ENCODE results near the gene STK24.

The STK24 gene

GRCh38 chr13:98459171-98459681, 117.7 kb downstream of the STK24 start:
- no peaks in the 10 kb centered on the region for H3K27me3 Mint-ChIP-seq
- no peak for ATAC-seq (ENCODE audit: low read depth)
- no peak for DNase-seq (ENCODE audit: low spot score in 2 of 2)
- peaks cover 7% of the 10 kb centered on the region for H3K4me1 Mint-ChIP-seq
- no peaks in the 10 kb centered on the region for H3K9me3 Mint-ChIP-seq
- H3K27ac Mint-ChIP-seq, result peak overlapping the region; percentile 60
- no peak overlapping the region for H3K4me3 Mint-ChIP-seq
- peaks cover 39% of the 10 kb centered on the region for H3K36me3 Mint-ChIP-seq

- Mint-ChIP-seq H3K36me3 (peaks cover 37% of the 10 kb centered on the region), H3K4me3 (no peak overlapping the region), H3K27me3 (no peaks in the 10 kb centered on the region), H3K4me1 (peaks cover 7% of the 10 kb centered on the region), H3K27ac (no peak overlapping the region), H3K9me3 (no peaks in the 10 kb centered on the region)
- DNase-seq (ENCODE audit: low spot score in 2 of 2) (no peak), ATAC-seq (ENCODE audit: low read depth) (no peak)
These were observed 118.5 kb downstream of the STK24 start for GRCh38 chr13:98458431-98458830.

- H3K4me1 Mint-ChIP-seq, result no peaks in the 10 kb centered on the region
- no peaks in the 10 kb centered on the region for H3K9me3 Mint-ChIP-seq
- no peak for DNase-seq (ENCODE audit: low spot score in 2 of 2)
- H3K27ac Mint-ChIP-seq, result no peak overlapping the region
- H3K4me3 Mint-ChIP-seq, result no peak overlapping the region
- ATAC-seq (ENCODE audit: low read depth), result no peak
- H3K27me3 Mint-ChIP-seq, result no peaks in the 10 kb centered on the region
- peaks cover 34% of the 10 kb centered on the region for H3K36me3 Mint-ChIP-seq
These were observed 119.9 kb downstream of the STK24 start for GRCh38 chr13:98457053-98457452.

- H3K4me3 Mint-ChIP-seq, result no peak overlapping the region
- H3K4me1 Mint-ChIP-seq, result no peaks in the 10 kb centered on the region
- H3K27me3 Mint-ChIP-seq, result no peaks in the 10 kb centered on the region
- DNase-seq (ENCODE audit: low spot score in 2 of 2) (no peak), ATAC-seq (ENCODE audit: low read depth) (no peak)
- H3K9me3 Mint-ChIP-seq, result no peaks in the 10 kb centered on the region
- no peak overlapping the region for H3K27ac Mint-ChIP-seq
- peaks cover 38% of the 10 kb centered on the region for H3K36me3 Mint-ChIP-seq
These were observed 120.5 kb downstream of the STK24 start for GRCh38 chr13:98456413-98456845.

GRCh38 chr13:98454389-98454881, 122.5 kb downstream of the STK24 start:
- no peak for DNase-seq (ENCODE audit: low spot score in 2 of 2)
- H3K4me3 Mint-ChIP-seq, result no peak overlapping the region
- H3K9me3 Mint-ChIP-seq, result no peaks in the 10 kb centered on the region
- peaks cover 31% of the 10 kb centered on the region for H3K36me3 Mint-ChIP-seq
- no peaks in the 10 kb centered on the region for H3K27me3 Mint-ChIP-seq
- no peak for ATAC-seq (ENCODE audit: low read depth)
- H3K4me1 Mint-ChIP-seq, result no peaks in the 10 kb centered on the region
- peak overlapping the region; percentile 24 for H3K27ac Mint-ChIP-seq

- no peaks in the 10 kb centered on the region for H3K27me3 Mint-ChIP-seq
- H3K9me3 Mint-ChIP-seq, result no peaks in the 10 kb centered on the region
- H3K4me1 Mint-ChIP-seq, result peaks cover 9% of the 10 kb centered on the region
- H3K36me3 Mint-ChIP-seq, result peaks cover 31% of the 10 kb centered on the region
- no peak for ATAC-seq (ENCODE audit: low read depth)
- no peak overlapping the region for H3K27ac Mint-ChIP-seq
- no peak overlapping the region for H3K4me3 Mint-ChIP-seq
- DNase-seq (ENCODE audit: low spot score in 2 of 2), result no peak
These were observed 123.8 kb downstream of the STK24 start for GRCh38 chr13:98452851-98453843.

- no peak overlapping the region for H3K4me3 Mint-ChIP-seq
- DNase-seq (ENCODE audit: low spot score in 2 of 2), result no peak
- peaks cover 25% of the 10 kb centered on the region for H3K36me3 Mint-ChIP-seq
These were observed 125.0 kb downstream of the STK24 start for GRCh38 chr13:98451676-98452470.

GRCh38 chr13:98450539-98451111, 126.3 kb downstream of the STK24 start:
- Mint-ChIP-seq H3K4me1 (peaks cover 13% of the 10 kb centered on the region), H3K27me3 (no peaks in the 10 kb centered on the region), H3K36me3 (peaks cover 21% of the 10 kb centered on the region), H3K4me3 (no peak overlapping the region), H3K27ac (no peak overlapping the region), H3K9me3 (no peaks in the 10 kb centered on the region)
- DNase-seq (ENCODE audit: low spot score in 2 of 2), result no peak
- ATAC-seq (ENCODE audit: low read depth), result no peak

More at GRCh38 chr13:98451676-98452470, 125.0 kb downstream of the STK24 start:
- H3K9me3 Mint-ChIP-seq, result no peaks in the 10 kb centered on the region
- peaks cover 9% of the 10 kb centered on the region for H3K4me1 Mint-ChIP-seq
- H3K27me3 Mint-ChIP-seq, result no peaks in the 10 kb centered on the region
- peak overlapping the region; percentile 43 for H3K27ac Mint-ChIP-seq
- no peak for ATAC-seq (ENCODE audit: low read depth)

- no peak overlapping the region for H3K4me3 Mint-ChIP-seq
- peaks cover 19% of the 10 kb centered on the region for H3K36me3 Mint-ChIP-seq
- no peaks in the 10 kb centered on the region for H3K27me3 Mint-ChIP-seq
- H3K27ac Mint-ChIP-seq, result peak overlapping the region; percentile 50
- no peak for DNase-seq (ENCODE audit: low spot score in 2 of 2)
- no peak for ATAC-seq (ENCODE audit: low read depth)
- peaks cover 18% of the 10 kb centered on the region for H3K4me1 Mint-ChIP-seq
- no peaks in the 10 kb centered on the region for H3K9me3 Mint-ChIP-seq
These were observed 126.9 kb downstream of the STK24 start for GRCh38 chr13:98450026-98450425.

- Mint-ChIP-seq H3K36me3 (peaks cover 14% of the 10 kb centered on the region), H3K4me1 (peaks cover 22% of the 10 kb centered on the region), H3K27me3 (no peaks in the 10 kb centered on the region), H3K27ac (peak overlapping the region; percentile 62), H3K4me3 (no peak overlapping the region), H3K9me3 (no peaks in the 10 kb centered on the region)
- DNase-seq (ENCODE audit: low spot score in 2 of 2) (no peak), ATAC-seq (ENCODE audit: low read depth) (no peak)
These were observed 127.6 kb downstream of the STK24 start for GRCh38 chr13:98449273-98449672.

- no peaks in the 10 kb centered on the region for H3K9me3 Mint-ChIP-seq
- ATAC-seq (ENCODE audit: low read depth) (peak; percentile 31), DNase-seq (ENCODE audit: low spot score in 2 of 2) (no peak)
- H3K27ac Mint-ChIP-seq, result peak overlapping the region; percentile 62
- H3K27me3 Mint-ChIP-seq, result no peaks in the 10 kb centered on the region
- H3K4me1 Mint-ChIP-seq, result peaks cover 24% of the 10 kb centered on the region
- no peak overlapping the region for H3K4me3 Mint-ChIP-seq
- peaks cover 14% of the 10 kb centered on the region for H3K36me3 Mint-ChIP-seq
These were observed 128.3 kb downstream of the STK24 start for GRCh38 chr13:98448642-98448928.

GRCh38 chr13:98447881-98448641, 128.8 kb downstream of the STK24 start:
- H3K36me3 Mint-ChIP-seq, result peaks cover 12% of the 10 kb centered on the region
- H3K4me3 Mint-ChIP-seq, result no peak overlapping the region
- DNase-seq (ENCODE audit: low spot score in 2 of 2) (peak; percentile 30 to 37), ATAC-seq (ENCODE audit: low read depth) (peak; percentile 48)
- peaks cover 24% of the 10 kb centered on the region for H3K4me1 Mint-ChIP-seq
- H3K27ac Mint-ChIP-seq, result peak overlapping the region; percentile 68
- H3K27me3 Mint-ChIP-seq, result no peaks in the 10 kb centered on the region
- H3K9me3 Mint-ChIP-seq, result no peaks in the 10 kb centered on the region

GRCh38 chr13:98447130-98447529, 129.8 kb downstream of the STK24 start:
- Mint-ChIP-seq H3K9me3 (no peaks in the 10 kb centered on the region), H3K4me3 (no peak overlapping the region), H3K36me3 (peaks cover 6% of the 10 kb centered on the region), H3K4me1 (peaks cover 24% of the 10 kb centered on the region), H3K27me3 (no peaks in the 10 kb centered on the region), H3K27ac (peak overlapping the region; percentile 68)
- no peak for DNase-seq (ENCODE audit: low spot score in 2 of 2)
- ATAC-seq (ENCODE audit: low read depth), result no peak
